NCI-H146 treated with DMSO at 0.1 percent for 48 hours (cell line): Measurements from ENCODE around the gene FHIP1B.

Experiments used
- DNase-seq: peaks from one replicate; lab custom pipeline; 2025; ENCODE audit not compliant: unreplicated experiment; lab: John Stamatoyannopoulos, UW

FHIP1B gene

GRCh38 chr11:6240139-6240538 is 5.7 kb upstream of the FHIP1B start:
- DNase-seq = no peak

DNA sequence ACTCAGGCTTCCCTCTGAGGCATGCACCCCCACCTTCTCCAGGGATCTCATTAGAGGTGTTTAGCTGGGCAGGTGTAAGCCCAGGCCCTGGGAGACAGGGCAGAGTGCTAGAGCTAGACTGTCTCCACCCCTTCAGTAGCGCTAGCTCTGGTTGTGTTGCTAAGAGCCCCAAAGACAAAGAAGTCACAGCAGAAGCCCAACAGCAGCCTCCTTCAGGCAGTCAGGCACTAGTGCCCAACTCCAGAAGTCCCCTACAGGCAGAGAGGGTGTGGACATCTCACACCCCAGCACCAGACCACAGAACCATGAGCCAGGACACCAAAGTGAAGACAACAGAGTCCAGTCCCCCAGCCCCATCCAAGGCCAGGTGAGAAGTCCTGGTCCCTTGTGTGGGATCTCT is 4.5 kb upstream of the FHIP1B start, which contains the start of gene CNGA4:
TSS of gene CNGA4 (plus strand) at position 188 of the 400 bp plus-strand sequence. CDS start at position 306, 118 bp downstream.
- peak; percentile 90 for DNase-seq

DNA sequence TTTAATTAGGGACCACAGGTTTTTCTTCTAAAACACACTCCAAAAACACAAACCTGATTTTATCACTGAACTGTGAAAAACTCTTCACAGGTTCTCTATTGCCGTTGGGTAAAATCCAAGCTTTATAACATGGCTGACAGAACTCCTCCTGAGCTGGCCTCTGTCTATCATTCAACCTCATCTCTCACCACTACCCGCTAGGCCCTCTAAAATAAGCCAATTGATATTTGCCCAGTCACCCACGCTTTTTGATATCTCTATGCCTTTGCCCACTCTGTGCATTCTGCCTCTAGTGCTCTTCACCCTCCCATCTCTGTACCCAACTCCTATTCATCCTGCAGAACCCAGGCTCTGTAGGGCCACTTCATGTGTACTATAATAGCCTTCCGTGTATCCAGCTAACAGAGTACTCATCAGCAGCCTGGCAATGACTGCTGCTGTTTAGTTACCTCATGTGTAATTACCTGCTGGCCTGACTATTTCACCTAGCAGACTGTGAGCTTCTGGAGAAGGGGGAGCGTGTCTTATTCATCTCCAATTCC is 3.4 kb upstream of the FHIP1B start:
- DNase-seq = no peak

GRCh38 chr11:6237266-6237665 is 2.8 kb upstream of the FHIP1B start:
- no peak for DNase-seq

- DNase-seq = peak; percentile 54
Observed at GRCh38 chr11:6233984-6234386, 451 bp downstream of the FHIP1B start.

GRCh38 chr11:6232899-6233298 is 1.5 kb downstream of the FHIP1B start:
- no peak for DNase-seq

DNA sequence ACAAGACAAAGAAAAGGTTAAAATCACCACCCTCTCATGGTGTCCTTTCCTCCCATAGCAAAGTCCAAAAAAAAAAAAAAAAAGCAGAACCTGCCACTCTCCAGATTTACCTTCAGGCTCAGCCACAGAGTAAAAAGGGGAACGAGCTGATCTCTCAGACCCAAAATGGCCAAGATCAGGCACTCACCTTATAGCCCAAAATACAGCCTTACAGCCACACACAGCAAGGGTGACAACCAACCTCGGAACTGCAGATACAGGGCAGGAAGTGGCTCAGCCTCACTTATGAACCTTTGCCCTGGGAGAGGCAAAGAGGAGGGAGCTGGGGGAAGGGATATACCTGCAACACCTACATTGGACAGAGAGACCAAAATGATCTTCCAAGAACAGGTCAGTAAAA is 4.5 kb downstream of the FHIP1B start:
- DNase-seq = no peak

- DNase-seq = no peak
Observed at GRCh38 chr11:6228520-6228919, 5.9 kb downstream of the FHIP1B start.

GRCh38 chr11:6225896-6226295 is 8.5 kb downstream of the FHIP1B start:
- DNase-seq = no peak

DNA sequence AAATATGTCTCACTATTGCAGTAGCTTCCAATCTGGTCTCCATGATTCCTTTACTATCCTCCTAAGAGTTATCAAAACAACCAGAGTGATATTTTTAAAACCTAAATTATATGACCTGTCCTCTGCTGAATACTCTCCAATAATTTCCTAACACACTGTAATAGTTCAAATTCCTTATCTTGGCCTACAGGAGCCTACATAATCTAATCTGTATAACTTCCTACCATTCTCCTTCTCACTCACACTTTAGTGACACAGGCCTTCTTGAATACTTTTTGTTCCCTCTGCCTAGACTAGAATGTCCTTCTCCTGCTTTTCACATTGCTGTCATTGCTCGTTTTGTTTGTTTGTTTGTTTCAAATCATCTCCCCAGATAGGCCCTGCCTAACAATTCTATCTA is 9.4 kb downstream of the FHIP1B start:
- no peak for DNase-seq

- DNase-seq = no peak
Observed at GRCh38 chr11:6224421-6224820, 10.0 kb downstream of the FHIP1B start.

- no peak for DNase-seq
Observed at GRCh38 chr11:6223854-6224253, 10.6 kb downstream of the FHIP1B start.

GRCh38 chr11:6219359-6219758 is 15.1 kb downstream of the FHIP1B start:
- DNase-seq = no peak

- no peak for DNase-seq
Observed at GRCh38 chr11:6217722-6218121, 16.7 kb downstream of the FHIP1B start.

DNA sequence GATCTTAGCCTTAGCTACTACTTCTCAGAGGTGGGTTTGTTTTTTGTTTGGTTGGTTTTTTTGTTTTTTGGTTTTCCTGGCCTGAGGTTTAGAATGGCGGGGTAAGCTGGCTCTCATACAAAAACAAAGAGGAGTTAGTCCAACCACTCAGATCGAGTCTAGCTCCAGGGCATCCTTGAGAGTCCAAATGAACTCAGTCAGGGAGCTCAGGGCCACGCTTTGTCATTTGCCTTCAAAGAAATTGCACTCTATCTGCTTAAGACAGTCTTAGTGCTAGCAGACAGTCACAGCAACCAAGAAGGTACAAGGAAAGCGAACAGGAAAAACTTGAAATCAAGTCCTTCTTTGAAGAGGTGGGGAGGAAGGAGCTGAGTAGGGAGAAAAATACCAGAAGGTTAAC is 17.9 kb downstream of the FHIP1B start:
- no peak for DNase-seq

GRCh38 chr11:6214530-6214929 is 19.9 kb downstream of the FHIP1B start:
- no peak for DNase-seq

GRCh38 chr11:6210274-6210955 is 24.0 kb downstream of the FHIP1B start:
- DNase-seq = no peak

DNA sequence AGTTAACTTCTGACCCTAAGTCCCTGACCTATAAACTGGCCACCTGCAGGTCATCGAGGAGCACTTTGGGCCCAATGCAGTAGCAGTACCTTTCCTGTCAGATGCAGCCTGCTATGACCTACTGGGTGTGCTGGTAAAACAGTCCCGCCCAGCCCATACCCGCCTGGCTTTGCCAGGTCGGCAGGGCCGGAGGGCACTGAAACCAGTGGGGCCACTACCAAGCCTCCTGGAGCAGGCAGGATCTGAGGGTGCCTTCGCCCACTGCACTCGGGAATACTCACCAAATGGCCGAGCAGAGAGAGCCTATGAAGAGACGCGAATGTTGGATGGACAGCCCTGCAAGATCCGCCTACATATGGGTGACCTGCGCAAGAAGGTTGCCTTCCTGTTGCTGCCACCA is 24.6 kb downstream of the FHIP1B start:
- no peak for DNase-seq

GRCh38 chr11:6206456-6207180 is 27.8 kb downstream of the FHIP1B start:
- DNase-seq = no peak

GRCh38 chr11:6205366-6205765 is 29.1 kb downstream of the FHIP1B start, which contains the start of gene C11orf42:
Gene C11orf42, plus strand, starts transcription at chr11:6205557. Its CDS starts 59 bp downstream, at chr11:6205616.
- no peak for DNase-seq

- no peak for DNase-seq
Observed at GRCh38 chr11:6204706-6205105, 29.7 kb downstream of the FHIP1B start.

GRCh38 chr11:6203327-6203726 is 31.1 kb downstream of the FHIP1B start:
- no peak for DNase-seq
